Common myeloid progenitor, CD34-positive (primary cell): ENCODE results near the gene MACROD2.
"Not testable (repeated sequence)": the region's sequence is repeated elsewhere in the genome, so short reads cannot be mapped to it uniquely, and the experiment has no call there.

Source experiments
- CTCF ChIA-PET: fragments of 350-600 bp; sonication (Branson Sonifier 250); formaldehyde crosslinking; loops from one replicate; lab custom pipeline; 2021; ENCODE audit warnings: antibody characterized with exemption; lab: Charles Lee
- POLR2A ChIA-PET: fragments of 350-600 bp; sonication (Branson Sonifier 250); formaldehyde crosslinking; loops from one replicate; lab custom pipeline; 2021; ENCODE audit warnings: antibody characterized with exemption; lab: Charles Lee
- DNase-seq, 3 donors: peaks; one replicate each; pipeline versions ENCODE4 v3.0.0 to v3.0.0-alpha.2; 2013
- H3K27ac ChIP-seq, 2 experiments: 1 replicate in 1 of 2; 2 replicates in 1 of 2; pipeline ENCODE4 v1.7.0; 2013; ENCODE audit warnings: inconsistent platforms in 2 of 2, low read length in 2 of 2, mild to moderate bottlenecking in 2 of 2, low read depth in 1 of 2, moderate library complexity in 1 of 2; ENCODE audit not compliant: severe bottlenecking in 2 of 2, insufficient read depth in 1 of 2, poor library complexity in 1 of 2
- H3K27me3 ChIP-seq, 5 experiments: replicated peaks in 2 of 5; 1 replicate in 3 of 5; 2 replicates in 2 of 5; pipeline versions ENCODE4 v1.6.1 to v1.7.0; 2013; ENCODE audit warnings: low read length in 4 of 5, mild to moderate bottlenecking in 2 of 5, moderate library complexity in 2 of 5, inconsistent platforms in 1 of 5; ENCODE audit not compliant: insufficient read depth in 5 of 5, control insufficient read depth in 4 of 5
- H3K36me3 ChIP-seq, 4 experiments: 1 replicate in 2 of 4; 2 replicates in 2 of 4; pipeline versions ENCODE4 v1.6.1 to v1.7.0; 2013; ENCODE audit warnings: low read length in 3 of 4, control low read depth in 1 of 4, mild to moderate bottlenecking in 1 of 4; ENCODE audit not compliant: control insufficient read depth in 4 of 4, insufficient read depth in 4 of 4
- H3K4me1 ChIP-seq, 4 experiments: 1 replicate in 3 of 4; 2 replicates in 1 of 4; pipeline versions ENCODE4 v1.6.1 to v1.7.1; 2013; ENCODE audit warnings: low read length in 3 of 4, mild to moderate bottlenecking in 3 of 4, control low read depth in 1 of 4, inconsistent platforms in 1 of 4, moderate library complexity in 1 of 4; ENCODE audit not compliant: control insufficient read depth in 4 of 4, insufficient read depth in 4 of 4; ENCODE audit errors: control extremely low read depth in 1 of 4
- H3K4me3 ChIP-seq, 7 experiments: 1 replicate in 4 of 7; 2 replicates in 3 of 7; pipeline versions ENCODE4 v1.5.1 to v1.7.0; 2013; ENCODE audit warnings: mild to moderate bottlenecking in 7 of 7, low read length in 6 of 7, moderate library complexity in 6 of 7, inconsistent platforms in 2 of 7, low read depth in 2 of 7, control low read depth in 1 of 7; ENCODE audit not compliant: insufficient read depth in 4 of 7, control insufficient read depth in 1 of 7; ENCODE audit errors: extremely low read depth in 1 of 7
- H3K9me3 ChIP-seq, 5 experiments: 1 replicate in 4 of 5; 2 replicates in 1 of 5; pipeline versions ENCODE4 v1.6.1 to v1.7.1; 2013; ENCODE audit warnings: low read length in 4 of 5, mild to moderate bottlenecking in 2 of 5, inconsistent platforms in 1 of 5, low read depth in 1 of 5, moderate library complexity in 1 of 5; ENCODE audit not compliant: control insufficient read depth in 4 of 5, insufficient read depth in 2 of 5; ENCODE audit errors: control extremely low read depth in 1 of 5
- WGBS: methylation state at CpG from one replicate; pipeline ENCODE4 v1.1.5; 2013; ENCODE audit not compliant: insufficient coverage; 5-methylcytosine and 5-hydroxymethylcytosine counted together

MACROD2 gene

GRCh38 chr20:15977758-15978157 lies 1982.4 kb downstream of the MACROD2 start:
- no peak for DNase-seq
- Histone ChIP-seq H3K4me1 (no peaks in the 10 kb centered on the region), H3K27me3 (no peaks in the 10 kb centered on the region), H3K27ac (no peak overlapping the region), H3K4me3 (no peak overlapping the region), H3K36me3 (peaks cover 0 to 2% (median 0%) of the 10 kb centered on the region in 4 experiments), H3K9me3 (peaks cover 0 to 8% (median 0%) of the 10 kb centered on the region in 5 experiments)
- WGBS, result no CpG with 5 or more reads among the region's 1 CpG
- ChIA-PET POLR2A (no interaction called here), CTCF (no interaction called here)

- H3K27me3 ChIP-seq, POLR2A ChIA-PET, H3K4me3 ChIP-seq, H3K27ac ChIP-seq, H3K4me1 ChIP-seq, CTCF ChIA-PET, H3K9me3 ChIP-seq, DNase-seq, H3K36me3 ChIP-seq: not testable (repeated sequence)
- WGBS, result 98% methylated on average over 18 of the region's 26 CpGs
Measured at GRCh38 chr20:15985494-15986368, 1990.4 kb downstream of the MACROD2 start.

- DNase-seq, result no peak
- H3K9me3 ChIP-seq, result peaks cover 0 to 2% (median 0%) of the 10 kb centered on the region in 5 experiments
- WGBS, result 100% methylated on average over 1 of the region's 3 CpGs
- ChIA-PET CTCF (no interaction called here), POLR2A (no interaction called here)
- no peaks in the 10 kb centered on the region for H3K4me1 ChIP-seq
- no peak overlapping the region for H3K4me3 ChIP-seq
- no peaks in the 10 kb centered on the region for H3K36me3 ChIP-seq
- H3K27me3 ChIP-seq, result no peaks in the 10 kb centered on the region
- H3K27ac ChIP-seq, result no peak overlapping the region
Measured at GRCh38 chr20:15986690-15987089, 1991.4 kb downstream of the MACROD2 start.

GRCh38 chr20:15991279-15991678 lies 1996.0 kb downstream of the MACROD2 start:
- H3K27me3 ChIP-seq, result no peaks in the 10 kb centered on the region
- H3K36me3 ChIP-seq, result no peaks in the 10 kb centered on the region
- no peaks in the 10 kb centered on the region for H3K4me1 ChIP-seq
- CTCF ChIA-PET, result no interaction called here
- H3K27ac ChIP-seq, result no peak overlapping the region
- POLR2A ChIA-PET, result no interaction called here
- H3K9me3 ChIP-seq, result peaks cover 0 to 5% (median 2%) of the 10 kb centered on the region in 5 experiments
- no peak for DNase-seq
- H3K4me3 ChIP-seq, result no peak overlapping the region

- DNase-seq, result no peak
- Histone ChIP-seq H3K27me3 (no peaks in the 10 kb centered on the region), H3K9me3 (peaks cover 0 to 12% (median 5%) of the 10 kb centered on the region in 5 experiments), H3K4me1 (no peaks in the 10 kb centered on the region), H3K36me3 (no peaks in the 10 kb centered on the region), H3K4me3 (peak overlapping the region in 1 of 7 experiments; percentile 2), H3K27ac (no peak overlapping the region)
- ChIA-PET CTCF (no interaction called here), POLR2A (no interaction called here)
- WGBS, result 96% methylated on average over 3 of the region's 4 CpGs
Measured at GRCh38 chr20:15992564-15992963, 1997.2 kb downstream of the MACROD2 start.

- Histone ChIP-seq H3K4me1 (peaks cover 0 to 8% (median 2%) of the 10 kb centered on the region in 4 experiments), H3K36me3 (no peaks in the 10 kb centered on the region), H3K27me3 (no peaks in the 10 kb centered on the region), H3K4me3 (no peak overlapping the region), H3K27ac (no peak overlapping the region), H3K9me3 (peaks cover 0 to 20% (median 7%) of the 10 kb centered on the region in 5 experiments)
- no peak for DNase-seq
- POLR2A ChIA-PET, result no interaction called here
- WGBS, result 60% methylated on average over 1 of the region's 1 CpG
- CTCF ChIA-PET, result no interaction called here
Measured at GRCh38 chr20:16000112-16000511, 2004.8 kb downstream of the MACROD2 start.

GRCh38 chr20:16001286-16001685 lies 2006.0 kb downstream of the MACROD2 start:
- Histone ChIP-seq H3K36me3 (no peaks in the 10 kb centered on the region), H3K27ac (no peak overlapping the region), H3K4me3 (no peak overlapping the region), H3K27me3 (no peaks in the 10 kb centered on the region), H3K4me1 (peaks cover 0 to 17% (median 7%) of the 10 kb centered on the region in 4 experiments), H3K9me3 (peaks cover 0 to 15% (median 5%) of the 10 kb centered on the region in 5 experiments)
- ChIA-PET CTCF (no interaction called here), POLR2A (no interaction called here)
- no CpG with 5 or more reads among the region's 2 CpGs for WGBS
- no peak for DNase-seq
